Hematopoietic multipotent progenitor cell treated with erythropoietin and hydrocortisone succinate and interleukin-3 and kit ligand, for 17 days (in vitro differentiated cells): Measurements from ENCODE around the gene CALU.

Experiments
- DNase-seq: peaks from one replicate; pipeline ENCODE4 v3.0.0-alpha.2; 2015; ENCODE audit warnings: low spot score

Gene CALU

DNA sequence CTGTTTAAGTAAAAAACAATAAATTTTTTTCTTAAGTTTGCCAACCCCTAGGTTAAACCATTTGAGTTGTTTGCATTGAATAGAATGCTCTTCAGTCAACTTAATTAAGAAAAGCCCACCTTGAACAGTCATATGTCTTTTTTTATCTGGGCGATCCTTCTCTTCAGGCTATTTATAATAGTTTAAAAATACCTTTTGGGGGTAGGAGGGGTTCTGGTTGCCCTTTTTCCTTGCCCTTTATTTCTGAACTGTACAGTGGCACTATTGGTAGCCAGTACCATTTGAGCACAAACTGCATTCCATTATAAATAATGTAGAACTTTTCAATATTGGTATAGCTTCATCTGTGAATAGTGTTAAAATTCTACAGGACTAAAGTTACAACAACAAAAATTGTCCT, 13.1 kb downstream of the CALU start:
- DNase-seq, result no peak

GRCh38 chr7:128755075-128755818, 16.1 kb downstream of the CALU start:
- no peak for DNase-seq

DNA sequence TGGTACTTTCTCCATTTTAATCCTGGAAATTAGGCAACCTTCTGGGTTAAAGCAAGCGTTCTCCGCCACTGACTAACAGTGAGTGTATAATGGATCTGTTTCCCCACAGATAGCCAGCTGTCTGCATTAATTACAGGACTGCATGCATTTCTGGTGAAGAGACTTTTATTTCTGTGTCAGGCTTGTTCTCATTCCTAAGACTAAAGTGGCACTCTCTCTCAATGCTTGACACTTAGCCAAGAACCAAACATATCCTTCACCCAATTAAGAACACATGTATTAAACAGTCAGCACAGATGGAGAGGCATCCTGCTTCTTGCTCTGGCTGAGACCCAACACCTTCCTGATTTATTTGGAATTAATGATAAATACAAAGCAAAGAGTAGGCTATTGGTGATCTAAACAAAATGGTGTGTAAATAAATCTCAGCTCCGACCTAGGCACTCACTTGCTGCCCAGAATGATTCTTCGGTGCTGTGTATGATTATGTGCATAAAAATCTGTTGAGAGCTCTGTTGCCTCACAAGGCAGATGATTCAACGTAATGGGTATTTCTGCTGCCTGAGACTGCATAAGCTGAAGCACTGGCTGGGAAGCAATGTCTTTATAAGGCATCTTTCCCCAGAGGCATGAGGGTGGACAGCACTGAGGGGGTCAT, 16.8 kb downstream of the CALU start:
- no peak for DNase-seq

GRCh38 chr7:128757203-128757602, 18.0 kb downstream of the CALU start:
- DNase-seq, result no peak

- DNase-seq, result no peak
These were observed 19.4 kb downstream of the CALU start for GRCh38 chr7:128758553-128758952.

- DNase-seq, result no peak
These were observed 20.1 kb downstream of the CALU start for GRCh38 chr7:128759242-128759641.

- no peak for DNase-seq
These were observed 24.4 kb downstream of the CALU start for GRCh38 chr7:128763541-128763940.

DNA sequence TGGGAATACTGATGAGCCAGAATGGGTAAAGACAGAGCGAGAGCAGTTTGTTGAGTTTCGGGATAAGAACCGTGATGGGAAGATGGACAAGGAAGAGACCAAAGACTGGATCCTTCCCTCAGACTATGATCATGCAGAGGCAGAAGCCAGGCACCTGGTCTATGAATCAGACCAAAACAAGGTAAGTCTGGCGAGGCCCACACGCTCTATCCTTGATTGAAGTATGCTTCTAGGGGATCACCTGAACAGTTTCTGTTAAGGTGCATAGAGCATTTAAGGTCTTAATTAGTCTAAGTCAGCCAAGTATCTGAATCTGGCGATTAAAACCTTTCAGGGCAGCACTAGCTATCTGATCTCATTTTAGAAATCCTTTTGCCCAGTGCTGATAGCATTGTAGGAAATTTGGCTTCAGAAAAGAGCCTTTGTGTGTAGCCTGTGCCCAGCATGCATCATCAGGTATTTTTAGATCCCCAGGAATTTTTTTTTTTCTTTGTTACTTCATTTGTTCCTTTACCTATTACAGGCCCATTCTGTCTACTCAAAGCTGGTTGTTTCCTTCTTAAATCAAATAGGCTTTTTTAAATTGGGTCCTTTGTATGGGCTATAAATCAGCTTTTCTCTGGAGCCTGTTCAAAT, 28.4 kb downstream of the CALU start:
- no peak for DNase-seq

DNA sequence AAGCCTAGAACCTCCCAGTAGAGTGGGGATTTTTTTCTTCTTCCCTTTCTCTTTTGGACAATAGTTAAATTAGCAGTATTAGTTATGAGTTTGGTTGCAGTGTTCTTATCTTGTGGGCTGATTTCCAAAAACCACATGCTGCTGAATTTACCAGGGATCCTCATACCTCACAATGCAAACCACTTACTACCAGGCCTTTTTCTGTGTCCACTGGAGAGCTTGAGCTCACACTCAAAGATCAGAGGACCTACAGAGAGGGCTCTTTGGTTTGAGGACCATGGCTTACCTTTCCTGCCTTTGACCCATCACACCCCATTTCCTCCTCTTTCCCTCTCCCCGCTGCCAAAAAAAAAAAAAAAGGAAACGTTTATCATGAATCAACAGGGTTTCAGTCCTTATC, 31.1 kb downstream of the CALU start:
- DNase-seq, result no peak

DNA sequence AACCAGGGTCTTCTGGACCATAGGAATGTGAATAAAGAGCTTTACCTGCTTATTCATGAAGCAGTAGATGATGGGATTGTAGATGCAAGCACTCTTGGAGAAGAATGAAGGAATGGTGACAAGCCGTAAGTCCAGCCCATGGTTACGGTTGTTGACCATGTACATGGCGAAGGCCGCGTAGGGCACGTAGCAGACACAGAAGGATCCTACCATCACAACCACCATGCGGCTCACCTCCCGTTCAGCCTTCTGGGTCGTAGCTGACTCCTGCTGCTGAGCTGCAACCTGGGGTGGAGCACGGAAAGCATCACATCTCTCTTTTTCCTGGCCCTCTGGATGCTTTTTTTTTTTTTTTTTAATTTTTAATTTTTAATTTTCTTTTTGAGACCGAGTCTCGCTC, 34.4 kb downstream of the CALU start:
- no peak for DNase-seq

- no peak for DNase-seq
These were observed 35.0 kb downstream of the CALU start for GRCh38 chr7:128774029-128774689.

DNA sequence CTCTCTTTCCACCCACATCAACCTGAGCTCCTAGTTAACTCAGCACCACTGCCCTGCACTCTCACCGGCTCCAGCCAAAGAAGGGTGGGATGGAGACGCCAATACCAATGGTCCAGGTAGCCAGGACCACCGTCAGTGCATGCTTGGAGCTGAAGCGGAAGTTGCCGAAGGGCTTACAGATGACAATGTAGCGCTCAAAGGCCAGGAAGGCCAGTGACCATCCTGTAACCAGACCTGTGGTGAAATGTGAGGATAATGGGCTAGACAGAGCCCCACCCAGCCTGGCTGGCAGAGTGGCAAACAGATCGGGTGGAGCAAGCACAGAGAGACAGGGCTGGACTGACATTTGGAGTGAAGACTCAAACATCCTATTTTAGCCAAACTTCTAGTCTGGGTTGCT, 35.8 kb downstream of the CALU start:
- no peak for DNase-seq

GRCh38 chr7:128775744-128776474, 36.8 kb downstream of the CALU start, which contains the start of gene OPN1SW:
OPN1SW (minus strand) TSS chr7:128775794; CDS start chr7:128775781, 13 bp downstream.
- no peak for DNase-seq

- no peak for DNase-seq
These were observed 38.3 kb downstream of the CALU start for GRCh38 chr7:128777156-128778123.

DNA sequence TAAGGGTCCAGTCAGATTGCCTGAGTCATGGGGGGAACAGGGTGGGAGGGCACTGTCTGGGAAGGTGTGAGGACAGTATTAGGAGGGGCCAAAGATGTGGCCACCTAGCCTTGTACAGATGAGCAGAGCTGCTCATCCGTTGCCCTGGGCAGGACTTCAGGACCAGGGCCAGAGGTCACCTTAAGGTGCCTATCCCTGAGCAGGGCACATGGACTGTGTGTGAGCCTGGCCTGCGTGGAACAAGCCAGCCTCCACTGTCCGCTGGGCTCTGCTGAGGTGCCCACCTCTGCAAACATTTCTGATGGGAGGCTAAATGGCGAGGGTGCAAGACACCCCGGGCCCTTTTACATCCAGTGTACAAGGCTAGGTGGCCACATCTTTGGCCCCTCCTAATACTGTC, 39.8 kb downstream of the CALU start:
- DNase-seq, result no peak

DNA sequence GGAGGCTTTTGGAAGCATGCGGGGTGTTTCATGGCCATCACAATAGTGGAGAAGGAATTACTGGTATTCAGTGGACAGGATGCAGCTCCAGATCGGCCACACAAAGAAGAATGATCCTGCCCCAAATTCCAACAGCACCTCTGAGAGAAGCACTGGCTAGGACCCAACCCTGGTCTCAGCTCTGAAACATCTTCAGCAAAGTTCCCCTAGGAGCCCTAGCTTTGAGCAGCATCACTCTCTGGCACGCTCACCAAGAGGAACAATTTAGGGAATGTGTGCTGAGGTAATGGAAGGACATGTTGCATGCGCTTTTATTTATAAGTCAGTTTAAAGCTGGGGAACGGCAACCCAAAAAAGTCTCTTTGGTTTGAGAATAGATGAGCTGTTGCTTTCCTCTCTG, 42.0 kb downstream of the CALU start:
- DNase-seq, result no peak

DNA sequence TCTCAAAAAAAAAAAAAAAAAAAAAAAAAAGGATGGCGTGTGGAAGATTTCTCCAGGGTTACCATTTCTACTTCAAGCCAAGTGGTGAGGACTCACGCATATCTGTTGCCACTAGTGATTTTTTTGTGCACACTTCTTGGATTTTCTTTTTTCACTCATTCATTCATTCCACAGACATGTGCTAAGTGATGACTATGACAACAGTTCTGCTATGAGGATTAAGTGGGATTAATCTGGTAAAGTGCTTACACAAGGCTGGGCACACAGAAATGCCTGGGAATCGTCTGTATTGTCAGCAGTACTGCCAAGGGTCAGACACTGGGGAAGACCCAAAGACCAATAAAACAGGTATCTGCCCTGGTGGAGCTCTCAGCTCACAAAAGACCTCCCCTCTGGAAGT, 42.7 kb downstream of the CALU start:
- DNase-seq, result no peak

- DNase-seq, result no peak
These were observed 44.1 kb downstream of the CALU start for GRCh38 chr7:128783143-128783861.

DNA sequence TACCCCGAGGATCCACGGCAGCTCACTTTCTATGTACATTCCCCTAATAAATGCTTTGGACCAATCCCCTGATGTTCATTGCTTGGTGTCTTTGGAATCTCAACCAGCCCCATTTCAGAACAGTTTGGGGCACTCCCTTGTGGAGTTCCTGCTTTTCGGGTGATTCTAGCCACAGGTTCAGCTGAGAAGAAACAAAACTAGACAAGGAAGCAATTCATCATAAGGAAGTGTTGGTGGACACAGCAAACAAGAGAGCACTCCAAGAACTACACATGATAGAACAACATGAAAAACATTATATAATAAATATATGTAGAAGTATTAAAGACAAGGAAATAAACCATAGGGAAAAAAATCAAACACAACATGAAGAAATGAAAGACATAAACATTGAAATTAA, 46.6 kb downstream of the CALU start:
- no peak for DNase-seq
